AG08396 (cell line): Measurements from ENCODE around the gene LPCAT3.
"Not testable (repeated sequence)": the region's sequence is repeated elsewhere in the genome, so short reads cannot be mapped to it uniquely, and the experiment has no call there.

Experiments used
- DNase-seq: peaks from one replicate; pipeline ENCODE4 v3.0.0; 2012; ENCODE audit warnings: low spot score, mixed read lengths

The LPCAT3 gene

GRCh38 chr12:7037411-7037810, 19.1 kb upstream of the LPCAT3 start:
- not testable (repeated sequence) for DNase-seq

- DNase-seq: no peak
Measured at GRCh38 chr12:7035463-7035862, 17.2 kb upstream of the LPCAT3 start.

GRCh38 chr12:7034464-7034863, 16.2 kb upstream of the LPCAT3 start:
- DNase-seq: no peak

GRCh38 chr12:7032990-7033389, 14.7 kb upstream of the LPCAT3 start:
- no peak for DNase-seq

- no peak for DNase-seq
Measured at GRCh38 chr12:7031306-7031705, 13.0 kb upstream of the LPCAT3 start.

GRCh38 chr12:7026854-7027253, 8.6 kb upstream of the LPCAT3 start:
- DNase-seq: no peak

- no peak for DNase-seq
Measured at GRCh38 chr12:7023114-7023513, 4.8 kb upstream of the LPCAT3 start.

GRCh38 chr12:7021956-7022355, 3.7 kb upstream of the LPCAT3 start:
- DNase-seq: no peak

- no peak for DNase-seq
Measured at GRCh38 chr12:7019043-7019569, 830 bp upstream of the LPCAT3 start.

GRCh38 chr12:7017870-7018349, 366 bp downstream of the LPCAT3 start:
- DNase-seq: no peak

- DNase-seq: no peak
Measured at GRCh38 chr12:7016958-7017571, 1.2 kb downstream of the LPCAT3 start.

- no peak for DNase-seq
Measured at GRCh38 chr12:7015555-7016370, 2.5 kb downstream of the LPCAT3 start.

- DNase-seq: no peak
Measured at GRCh38 chr12:7013101-7013500, 5.2 kb downstream of the LPCAT3 start.

- DNase-seq: no peak
Measured at GRCh38 chr12:7012024-7012607, 6.2 kb downstream of the LPCAT3 start.

- DNase-seq: not testable (repeated sequence)
Measured at GRCh38 chr12:7011398-7011797, 6.9 kb downstream of the LPCAT3 start.

- DNase-seq: no peak
Measured at GRCh38 chr12:7009512-7009911, 8.8 kb downstream of the LPCAT3 start.

- no peak for DNase-seq
Measured at GRCh38 chr12:7008864-7009263, 9.4 kb downstream of the LPCAT3 start.

- DNase-seq: no peak
Measured at GRCh38 chr12:7006639-7007038, 11.6 kb downstream of the LPCAT3 start.

GRCh38 chr12:7005311-7005710, 13.0 kb downstream of the LPCAT3 start:
- no peak for DNase-seq

- no peak for DNase-seq
Measured at GRCh38 chr12:7004840-7005239, 13.4 kb downstream of the LPCAT3 start.

GRCh38 chr12:7004287-7004803, 13.9 kb downstream of the LPCAT3 start:
- DNase-seq: no peak

GRCh38 chr12:7001921-7002591, 16.2 kb downstream of the LPCAT3 start:
- no peak for DNase-seq
